Brain microvascular endothelial cell (primary cell): ENCODE measurements around the gene CHCHD6.
A peak's percentile ranks its signal among the peaks of the same experiment; 100 is the strongest.

Experiments
- DNase-seq: peaks from one replicate; pipeline ENCODE4 v3.0.0-alpha.2; 2020
- H3K27ac ChIP-seq: fragments of 250-450 bp; sonication (Bioruptor Pico); 2 replicates; pipeline ENCODE4 v1.5.1; 2020; ENCODE audit warnings: mild to moderate bottlenecking, moderate library complexity
- H3K27me3 ChIP-seq: fragments of 250-450 bp; sonication (Bioruptor Pico); replicated peaks from 2 replicates; pipeline ENCODE4 v1.5.1; 2020; ENCODE audit warnings: mild to moderate bottlenecking
- H3K36me3 ChIP-seq: fragments of 250-450 bp; sonication (Bioruptor Pico); replicated peaks from 2 replicates; pipeline ENCODE4 v1.5.1; 2020; ENCODE audit warnings: mild to moderate bottlenecking
- H3K4me3 ChIP-seq: 2 replicates; pipeline ENCODE4 v1.5.1; 2011; ENCODE audit warnings: low read depth, mild to moderate bottlenecking, control low read depth, low read length, moderate library complexity
- in situ Hi-C: cut with HindIII; loops from 2 replicates; pipeline ENCODE4 v1.10.0; 2017; ENCODE audit warnings: low sequenced_read_pairs, low pct_ligation_motif_present
- TF ChIP-seq, protein P1 (sequence below): IDR thresholded peaks from 2 replicates; pipeline ENCODE4 v1.5.1; 2011; ENCODE audit warnings: low read depth, mild to moderate bottlenecking, moderate library complexity, low read length, control low read depth, inconsistent platforms; ENCODE audit errors: missing control alignments

The CHCHD6 gene

DNA sequence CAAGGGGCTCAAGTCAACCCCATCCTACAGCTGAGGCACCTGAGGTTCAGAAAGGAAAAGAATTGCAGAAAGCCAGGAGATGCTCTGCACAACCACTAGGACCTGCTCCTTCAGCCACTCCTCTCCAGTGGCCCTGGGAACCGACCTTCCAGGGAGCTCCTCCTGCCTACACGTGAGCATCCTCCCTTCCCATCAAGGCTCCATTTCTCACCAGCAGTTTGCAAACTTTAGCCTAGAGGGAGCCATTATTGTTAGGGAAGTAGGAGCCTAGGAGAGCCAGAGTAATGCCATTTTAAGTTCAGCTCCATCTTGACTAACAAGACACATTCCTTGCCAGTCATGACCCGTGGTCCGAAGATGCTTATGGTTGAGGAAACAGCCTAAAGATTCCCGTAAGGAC lies 11.2 kb upstream of the CHCHD6 start:
- in situ Hi-C loops, result no loop called here

DNA sequence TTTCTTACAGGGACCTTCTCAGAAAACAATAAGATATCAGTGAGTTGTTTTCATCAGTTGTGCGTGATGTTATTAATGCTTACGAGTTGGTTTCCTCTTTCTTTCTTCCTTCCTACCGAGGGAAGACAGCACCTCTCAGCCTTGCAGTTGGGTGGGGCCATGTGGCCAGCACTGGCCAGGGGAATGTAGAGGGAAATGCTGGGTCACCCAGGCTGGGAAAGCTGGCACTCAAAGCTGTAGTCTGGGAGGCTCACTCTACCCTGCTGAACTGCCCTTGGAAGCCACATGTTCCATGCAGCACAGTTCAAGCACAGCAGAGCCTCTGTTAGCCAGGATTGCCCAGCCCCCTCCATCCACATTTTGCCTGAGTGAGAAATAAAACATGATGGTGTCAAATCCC lies 10.1 kb upstream of the CHCHD6 start:
- in situ Hi-C loops, result no loop called here
- Histone ChIP-seq H3K27ac (no peak overlapping the region), H3K36me3 (no peaks in the 10 kb centered on the region), H3K27me3 (peaks cover 9% of the 10 kb centered on the region), H3K4me3 (no peak overlapping the region)
- TF ChIP-seq, protein P1, sequence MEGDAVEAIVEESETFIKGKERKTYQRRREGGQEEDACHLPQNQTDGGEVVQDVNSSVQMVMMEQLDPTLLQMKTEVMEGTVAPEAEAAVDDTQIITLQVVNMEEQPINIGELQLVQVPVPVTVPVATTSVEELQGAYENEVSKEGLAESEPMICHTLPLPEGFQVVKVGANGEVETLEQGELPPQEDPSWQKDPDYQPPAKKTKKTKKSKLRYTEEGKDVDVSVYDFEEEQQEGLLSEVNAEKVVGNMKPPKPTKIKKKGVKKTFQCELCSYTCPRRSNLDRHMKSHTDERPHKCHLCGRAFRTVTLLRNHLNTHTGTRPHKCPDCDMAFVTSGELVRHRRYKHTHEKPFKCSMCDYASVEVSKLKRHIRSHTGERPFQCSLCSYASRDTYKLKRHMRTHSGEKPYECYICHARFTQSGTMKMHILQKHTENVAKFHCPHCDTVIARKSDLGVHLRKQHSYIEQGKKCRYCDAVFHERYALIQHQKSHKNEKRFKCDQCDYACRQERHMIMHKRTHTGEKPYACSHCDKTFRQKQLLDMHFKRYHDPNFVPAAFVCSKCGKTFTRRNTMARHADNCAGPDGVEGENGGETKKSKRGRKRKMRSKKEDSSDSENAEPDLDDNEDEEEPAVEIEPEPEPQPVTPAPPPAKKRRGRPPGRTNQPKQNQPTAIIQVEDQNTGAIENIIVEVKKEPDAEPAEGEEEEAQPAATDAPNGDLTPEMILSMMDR, result no peak
- no peak for DNase-seq

More for the DNA sequence above, 11.2 kb upstream of the CHCHD6 start:
- no peak overlapping the region for H3K4me3 ChIP-seq
- H3K27me3 ChIP-seq, result peaks cover 9% of the 10 kb centered on the region
- no peak overlapping the region for H3K27ac ChIP-seq
- no peak for DNase-seq
- TF ChIP-seq, protein P1, result no peak
- H3K36me3 ChIP-seq, result no peaks in the 10 kb centered on the region

DNA sequence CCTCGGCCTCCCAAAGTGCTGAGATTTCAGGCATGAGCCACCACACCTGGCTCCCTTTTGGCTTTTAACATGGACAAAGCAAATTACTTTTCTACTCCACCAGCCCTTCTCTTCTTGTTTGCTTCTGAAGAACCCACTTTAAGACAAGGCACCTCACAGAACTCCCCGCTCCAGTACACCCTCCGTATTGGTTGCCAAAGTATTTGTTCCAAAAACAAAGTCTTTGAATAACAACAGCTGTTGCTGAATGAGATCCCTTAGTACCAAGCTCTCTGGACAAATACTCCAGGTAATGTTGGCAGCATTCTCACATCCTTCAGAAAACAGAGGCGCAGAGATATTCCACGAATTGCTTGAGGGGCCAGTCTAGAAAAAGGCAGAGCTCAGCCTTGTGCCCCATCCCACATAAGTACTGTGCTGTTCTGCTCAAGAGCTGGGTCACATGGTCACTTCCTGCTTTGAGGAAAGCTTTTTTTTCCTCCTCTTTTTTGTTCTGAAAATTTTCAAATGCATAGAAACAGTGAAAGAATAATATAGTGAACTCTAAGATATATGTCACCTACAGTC lies 7.3 kb upstream of the CHCHD6 start:
- Histone ChIP-seq H3K27ac (no peak overlapping the region), H3K36me3 (no peaks in the 10 kb centered on the region), H3K27me3 (peaks cover 9% of the 10 kb centered on the region), H3K4me3 (no peak overlapping the region)
- DNase-seq, result no peak
- TF ChIP-seq, protein P1, result no peak
- in situ Hi-C loops, result no loop called here

DNA sequence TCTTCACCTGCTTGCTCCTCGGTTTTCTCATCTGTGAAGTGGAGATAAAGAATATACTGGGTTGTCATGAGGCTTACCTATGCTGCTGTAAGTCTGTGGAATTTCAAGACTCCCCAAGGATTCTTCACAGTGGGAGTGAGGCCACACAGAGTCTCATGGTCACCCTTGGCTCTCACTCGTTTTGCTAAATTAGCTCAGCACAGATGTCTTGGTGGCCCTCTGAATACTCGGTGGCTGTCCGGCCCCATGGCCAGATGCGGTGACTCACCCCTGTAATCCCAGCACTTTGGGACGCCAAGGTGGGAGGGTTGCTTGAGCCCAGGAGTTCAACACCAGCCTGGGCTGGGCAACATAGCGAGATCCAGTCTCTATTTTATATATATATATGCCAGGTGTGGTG lies 5.0 kb upstream of the CHCHD6 start:
- Histone ChIP-seq H3K36me3 (no peaks in the 10 kb centered on the region), H3K27me3 (peaks cover 9% of the 10 kb centered on the region), H3K27ac (no peak overlapping the region), H3K4me3 (no peak overlapping the region)
- TF ChIP-seq, protein P1, result no peak
- DNase-seq, result no peak
- in situ Hi-C loops, result no loop called here

DNA sequence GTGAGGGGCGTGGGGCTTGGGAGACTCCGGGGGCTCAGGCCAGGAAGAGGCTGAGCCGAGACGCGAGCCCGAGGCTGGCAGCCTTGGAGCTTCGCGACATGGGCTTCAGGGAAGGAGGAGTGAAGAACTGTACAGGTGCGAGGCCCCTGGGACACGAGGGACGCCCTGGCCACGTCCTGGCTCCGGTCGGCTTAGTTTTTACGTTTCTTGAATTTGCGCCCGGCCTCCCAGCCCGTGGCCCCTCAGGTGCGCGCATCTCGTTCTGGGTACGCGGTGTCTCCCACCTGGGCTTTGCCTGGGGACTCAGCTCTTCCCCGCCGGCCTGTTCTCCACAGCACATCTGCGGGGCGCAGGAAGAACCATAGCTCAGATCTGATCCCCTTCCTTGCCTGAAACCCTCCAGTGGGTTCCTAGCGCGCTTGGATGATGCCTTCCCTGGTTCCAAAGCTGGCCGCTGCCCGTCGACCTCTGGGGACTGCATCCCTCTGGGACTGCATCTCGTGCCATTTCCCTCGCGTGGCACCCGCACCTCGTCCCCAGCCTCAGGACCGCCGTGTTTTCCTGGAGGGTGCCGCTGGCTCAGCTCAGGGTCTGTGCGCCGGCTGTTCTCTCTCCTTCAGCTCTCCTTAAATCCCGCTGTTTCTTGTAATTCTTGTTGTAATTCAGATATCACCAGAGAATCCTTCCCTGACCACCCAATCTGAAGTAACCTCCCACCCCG lies 614 bp downstream of the CHCHD6 start:
- Histone ChIP-seq H3K36me3 (no peaks in the 10 kb centered on the region), H3K27ac (no peak overlapping the region), H3K27me3 (no peaks in the 10 kb centered on the region), H3K4me3 (peak overlapping the region; percentile 79)
- TF ChIP-seq, protein P1, result no peak
- in situ Hi-C loops, result no loop called here
- DNase-seq, result no peak
